Measurements from ENCODE around the gene MAEL. TPM values are rescaled to one million over a fixed set of nuclear protein-coding genes. Genes with fewer than 3 reads are reported as not detected.

MAEL gene
- total RNA-seq, 1 experiment from 2014 or later, result not detected

DNA sequence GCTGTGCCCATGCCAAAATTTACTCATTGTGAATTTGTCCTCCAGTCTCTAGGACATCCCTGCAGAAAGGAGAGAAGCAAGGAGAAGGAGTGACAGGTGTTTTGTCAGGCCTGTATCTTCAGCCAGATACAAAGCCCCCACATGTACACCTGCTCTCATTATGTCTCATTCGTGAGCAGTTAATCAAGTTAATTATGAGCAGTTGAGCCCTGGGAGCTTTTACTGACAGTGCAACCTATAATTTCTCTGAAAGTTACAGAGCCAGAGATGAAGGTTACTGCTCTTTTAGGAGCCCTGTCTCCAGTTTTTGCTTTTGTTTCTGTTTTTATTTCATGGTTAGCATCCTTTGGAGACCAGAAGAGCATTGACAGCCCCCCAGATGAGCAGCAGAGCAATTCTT lies 8.7 kb upstream of the MAEL start:
- ChIA-PET POLR2A (no interaction called here), CTCF (no interaction called here)
- TF ChIP-seq SIN3A (IDR thresholded peaks at IDR 0.05; ENCODE audit: borderline replicate concordance, insufficient read depth, low read depth, low read length) (no peak), POLR2AphosphoS5 (IDR thresholded peaks at IDR 0.05; ENCODE audit: low read depth, low read length) (no peak), REST (IDR thresholded peaks at IDR 0.05; ENCODE audit: insufficient read depth in 1 of 2, low read depth in 2 of 2, low read length in 1 of 2) (no peak), CTCF (IDR thresholded peaks at IDR 0.05) (no peak), TCF7L2 (IDR thresholded peaks at IDR 0.05; ENCODE audit: low read depth, low read length) (no peak)
- no peak overlapping the region for H3K4me3 ChIP-seq (ENCODE audit: low read depth in 2 of 2, low read length in 2 of 2)
- intact Hi-C loops (cut with micrococcal nuclease; ENCODE audit: unreplicated experiment), result no loop called here
- ATAC-seq, result no peak
- H3K27me3 ChIP-seq (ENCODE audit: control insufficient read depth, insufficient read depth, low read length), result peaks cover 17% of the 10 kb centered on the region
- no peaks in the 10 kb centered on the region for H3K9me3 ChIP-seq (ENCODE audit: control insufficient read depth, insufficient read depth, low read depth, low read length)
- BruUV-seq (replicated peaks), result no TSS peak
- no peak overlapping the region for H3K27ac ChIP-seq (ENCODE audit: low read length)
- no peaks in the 10 kb centered on the region for H3K36me3 ChIP-seq (ENCODE audit: control insufficient read depth, insufficient read depth, low read length)
- in situ Hi-C loops (cut with HindIII; ENCODE audit: low pct_unique_long_range_greater_than_20kb, low sequenced_read_pairs), result no loop called here
- H3K4me1 ChIP-seq (ENCODE audit: control insufficient read depth, insufficient read depth, low read length), result no peaks in the 10 kb centered on the region
- DNase-seq (ENCODE audit: low read depth, low spot score), result no peak

GRCh38 chr1:166980818-166981217 lies 8.3 kb upstream of the MAEL start:
- DNase-seq (ENCODE audit: low read depth, low spot score), result no peak
- BruUV-seq (replicated peaks), result no TSS peak
- in situ Hi-C loops (cut with HindIII; ENCODE audit: low pct_unique_long_range_greater_than_20kb, low sequenced_read_pairs), result no loop called here
- H3K27ac ChIP-seq (ENCODE audit: low read length), result no peak overlapping the region
- no peaks in the 10 kb centered on the region for H3K4me1 ChIP-seq (ENCODE audit: control insufficient read depth, insufficient read depth, low read length)
- ChIA-PET CTCF (no interaction called here), POLR2A (interaction anchor here (0.6 kb wide), 1 partner anchor 1387 kb away, joined by 3 read pairs; no protein-coding TSS in a partner anchor)
- peaks cover 17% of the 10 kb centered on the region for H3K27me3 ChIP-seq (ENCODE audit: control insufficient read depth, insufficient read depth, low read length)
- no peak overlapping the region for H3K4me3 ChIP-seq (ENCODE audit: low read depth in 2 of 2, low read length in 2 of 2)
- TF ChIP-seq POLR2AphosphoS5 (IDR thresholded peaks at IDR 0.05; ENCODE audit: low read depth, low read length) (no peak), SIN3A (IDR thresholded peaks at IDR 0.05; ENCODE audit: borderline replicate concordance, insufficient read depth, low read depth, low read length) (no peak), CTCF (IDR thresholded peaks at IDR 0.05) (no peak), TCF7L2 (IDR thresholded peaks at IDR 0.05; ENCODE audit: low read depth, low read length) (no peak), REST (IDR thresholded peaks at IDR 0.05; ENCODE audit: insufficient read depth in 1 of 2, low read depth in 2 of 2, low read length in 1 of 2) (no peak)
- ATAC-seq, result no peak
- intact Hi-C loops (cut with micrococcal nuclease; ENCODE audit: unreplicated experiment), result no loop called here
- no peaks in the 10 kb centered on the region for H3K9me3 ChIP-seq (ENCODE audit: control insufficient read depth, insufficient read depth, low read depth, low read length)
- H3K36me3 ChIP-seq (ENCODE audit: control insufficient read depth, insufficient read depth, low read length), result no peaks in the 10 kb centered on the region

Measured in Panc1 (cell line).